Type B pancreatic cell (in vitro differentiated cells): ENCODE results near the gene AGPAT3. TPM values are rescaled to one million over a fixed set of nuclear protein-coding genes. Genes with fewer than 3 reads are reported as not detected.

ENCODE experiments used
- DNase-seq: peaks from one replicate; pipeline ENCODE4 v3.0.0; 2021; ENCODE audit warnings: mixed read lengths; ENCODE audit not compliant: unreplicated experiment; ENCODE audit errors: extremely low spot score
- H3K27ac Mint-ChIP-seq: 2 replicates; pipeline ENCODE4 v1.8.0; 2021; ENCODE audit warnings: mild to moderate bottlenecking, mixed read lengths
- H3K27me3 Mint-ChIP-seq: 2 replicates; pipeline ENCODE4 v1.8.0; 2021; ENCODE audit warnings: mixed read lengths
- H3K36me3 Mint-ChIP-seq: 2 replicates; pipeline ENCODE4 v1.8.0; 2021; ENCODE audit warnings: mixed read lengths
- H3K4me1 Mint-ChIP-seq: one replicate; pipeline ENCODE4 v1.8.0; 2021; ENCODE audit warnings: mixed read lengths; ENCODE audit not compliant: unreplicated experiment
- H3K4me3 Mint-ChIP-seq: 2 replicates; pipeline ENCODE4 v1.8.0; 2021; ENCODE audit warnings: mild to moderate bottlenecking, mixed read lengths
- H3K9me3 Mint-ChIP-seq: 2 replicates; pipeline ENCODE4 v1.8.0; 2021; ENCODE audit warnings: mixed read lengths
- total RNA-seq: library from RNA; stranded (reverse); gene quantifications from 2 replicates; pipeline ENCODE4 v1.2.1, GENCODE V29; 2021; ENCODE audit warnings: low replicate concordance
- TF ChIP-seq, protein P1 (sequence below): fragments of 200-600 bp; sonication (generic); conservative IDR thresholded peaks from 2 replicates; pipeline ENCODE4 v1.5.0; 2021; ENCODE audit warnings: antibody characterized with exemption, mild to moderate bottlenecking

The AGPAT3 gene
- total RNA-seq, 1 donor from 2014 or later: 59.2 TPM

DNA sequence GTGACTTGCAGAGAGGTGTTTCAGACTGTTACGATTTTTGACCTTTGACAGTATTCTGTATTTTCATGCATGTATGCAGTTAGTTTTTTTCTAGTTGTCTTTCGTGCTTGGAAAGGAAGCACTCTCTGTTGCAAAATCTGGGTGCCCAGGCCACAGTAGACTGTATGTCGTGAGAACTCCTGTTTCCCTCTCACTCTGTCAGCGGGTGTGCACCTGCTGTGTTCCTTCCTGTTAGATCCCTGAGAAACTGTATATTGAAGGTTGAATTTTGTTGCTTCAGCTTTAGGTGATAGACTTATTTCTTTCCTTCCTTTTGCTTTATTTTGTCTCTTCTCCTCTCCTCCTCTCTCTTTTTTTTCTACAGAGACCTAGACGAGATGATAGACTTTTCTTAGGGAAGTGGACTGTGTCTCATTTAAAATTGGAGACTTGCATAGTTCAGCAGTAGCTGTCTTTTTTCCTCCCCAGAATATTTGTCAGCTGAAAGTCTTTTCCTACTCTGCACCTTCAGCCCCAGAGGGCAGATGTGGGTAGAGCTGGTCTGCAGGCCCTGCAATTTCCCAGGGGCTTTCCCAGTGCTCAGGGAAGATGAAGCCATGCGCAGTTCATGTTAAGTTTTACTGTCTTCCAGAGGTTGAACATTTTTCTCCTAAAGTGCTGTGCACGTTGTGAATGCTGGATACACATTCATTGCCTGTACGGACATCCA, 148.5 kb downstream of the AGPAT3 start:
- peaks cover 51% of the 10 kb centered on the region for H3K4me1 Mint-ChIP-seq
- no peaks in the 10 kb centered on the region for H3K36me3 Mint-ChIP-seq
- TF ChIP-seq, protein P1, sequence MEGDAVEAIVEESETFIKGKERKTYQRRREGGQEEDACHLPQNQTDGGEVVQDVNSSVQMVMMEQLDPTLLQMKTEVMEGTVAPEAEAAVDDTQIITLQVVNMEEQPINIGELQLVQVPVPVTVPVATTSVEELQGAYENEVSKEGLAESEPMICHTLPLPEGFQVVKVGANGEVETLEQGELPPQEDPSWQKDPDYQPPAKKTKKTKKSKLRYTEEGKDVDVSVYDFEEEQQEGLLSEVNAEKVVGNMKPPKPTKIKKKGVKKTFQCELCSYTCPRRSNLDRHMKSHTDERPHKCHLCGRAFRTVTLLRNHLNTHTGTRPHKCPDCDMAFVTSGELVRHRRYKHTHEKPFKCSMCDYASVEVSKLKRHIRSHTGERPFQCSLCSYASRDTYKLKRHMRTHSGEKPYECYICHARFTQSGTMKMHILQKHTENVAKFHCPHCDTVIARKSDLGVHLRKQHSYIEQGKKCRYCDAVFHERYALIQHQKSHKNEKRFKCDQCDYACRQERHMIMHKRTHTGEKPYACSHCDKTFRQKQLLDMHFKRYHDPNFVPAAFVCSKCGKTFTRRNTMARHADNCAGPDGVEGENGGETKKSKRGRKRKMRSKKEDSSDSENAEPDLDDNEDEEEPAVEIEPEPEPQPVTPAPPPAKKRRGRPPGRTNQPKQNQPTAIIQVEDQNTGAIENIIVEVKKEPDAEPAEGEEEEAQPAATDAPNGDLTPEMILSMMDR: no peak
- no peak for DNase-seq
- H3K27me3 Mint-ChIP-seq: no peaks in the 10 kb centered on the region
- no peaks in the 10 kb centered on the region for H3K9me3 Mint-ChIP-seq
- H3K27ac Mint-ChIP-seq: peak overlapping the region; percentile 96
- H3K4me3 Mint-ChIP-seq: peak overlapping the region; percentile 94

DNA sequence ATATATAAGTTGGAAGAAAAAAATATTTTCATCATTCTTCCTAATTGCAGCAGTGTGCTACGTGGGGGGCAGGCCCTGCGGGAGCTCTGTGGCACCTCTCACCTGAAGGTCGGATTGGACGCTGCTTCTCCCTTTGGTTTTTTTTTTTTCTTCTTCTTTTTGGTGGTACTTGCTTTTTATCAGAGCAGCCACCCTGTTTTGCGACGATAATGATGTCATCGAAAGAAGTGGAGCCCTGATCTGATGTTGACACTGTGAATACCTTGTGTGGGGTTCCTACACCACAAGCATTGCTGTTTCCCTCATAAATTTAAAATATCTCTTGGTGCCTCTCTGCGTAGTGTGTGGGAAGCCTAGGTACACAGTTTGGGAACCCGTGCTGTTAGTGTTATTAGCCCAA, 152.6 kb downstream of the AGPAT3 start:
- Mint-ChIP-seq H3K9me3 (no peaks in the 10 kb centered on the region), H3K27ac (no peak overlapping the region), H3K27me3 (no peaks in the 10 kb centered on the region), H3K4me3 (no peak overlapping the region), H3K36me3 (no peaks in the 10 kb centered on the region), H3K4me1 (peaks cover 47% of the 10 kb centered on the region)
- TF ChIP-seq, protein P1: no peak
- no peak for DNase-seq

DNA sequence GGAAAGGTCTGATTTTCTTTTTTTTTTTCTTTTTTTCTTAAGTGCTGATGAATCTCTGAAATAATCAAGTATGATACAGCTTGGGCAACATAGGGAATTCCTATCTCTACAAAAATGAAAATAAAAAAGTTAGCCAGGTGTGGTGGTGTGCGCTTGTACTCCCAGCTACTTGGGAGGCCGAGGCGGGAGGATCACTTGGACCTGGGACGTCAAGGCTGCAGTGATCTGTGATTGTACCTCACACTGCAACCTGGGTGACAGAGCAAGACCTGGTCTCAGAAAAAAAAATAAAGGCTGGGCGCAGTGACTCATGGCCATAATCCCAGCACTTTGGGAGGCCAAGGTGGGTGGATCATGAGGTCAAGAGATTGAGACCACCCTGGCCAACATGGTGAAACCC, 153.1 kb downstream of the AGPAT3 start:
- DNase-seq: no peak
- Mint-ChIP-seq H3K9me3 (no peaks in the 10 kb centered on the region), H3K36me3 (no peaks in the 10 kb centered on the region), H3K27ac (no peak overlapping the region), H3K4me3 (no peak overlapping the region), H3K4me1 (peaks cover 45% of the 10 kb centered on the region), H3K27me3 (no peaks in the 10 kb centered on the region)
- TF ChIP-seq, protein P1: no peak

DNA sequence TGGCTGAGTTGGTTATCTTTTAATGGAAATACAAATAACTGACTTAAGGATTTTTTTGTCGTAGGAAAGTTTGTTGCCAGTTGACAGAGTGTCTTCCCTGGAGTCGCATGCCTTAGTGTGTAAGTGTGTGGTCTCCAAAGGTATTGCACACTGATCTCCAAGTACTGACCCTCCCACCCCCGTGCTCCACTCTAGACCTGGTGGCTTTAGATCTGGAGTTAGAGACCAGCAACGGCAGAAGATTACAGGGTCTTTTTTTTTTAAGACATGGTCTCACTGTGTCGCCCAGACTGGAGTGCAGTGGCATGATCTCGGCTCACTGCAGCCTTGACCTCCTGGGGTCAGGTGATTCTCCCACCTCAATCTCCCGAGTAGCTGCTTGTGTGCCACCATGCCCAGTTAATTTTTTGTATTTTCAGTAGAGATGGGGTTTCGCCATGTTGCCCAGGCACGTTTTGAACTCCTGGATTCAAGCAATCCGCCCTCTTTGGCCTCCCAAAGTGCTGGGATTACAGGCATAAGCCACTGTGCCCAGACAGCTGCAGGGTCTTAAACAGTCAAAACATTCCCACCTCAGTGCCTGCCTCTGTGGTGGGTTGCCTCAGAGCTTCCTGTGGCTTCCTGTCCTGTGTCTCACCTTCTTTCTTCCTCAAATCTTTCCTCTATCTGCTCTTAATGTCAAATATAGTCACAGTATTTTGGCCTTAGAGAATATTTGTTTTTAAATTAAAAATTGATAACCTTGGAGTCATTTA, 154.0 kb downstream of the AGPAT3 start:
- TF ChIP-seq, protein P1: no peak
- no peaks in the 10 kb centered on the region for H3K27me3 Mint-ChIP-seq
- no peak overlapping the region for H3K27ac Mint-ChIP-seq
- no peak for DNase-seq
- no peak overlapping the region for H3K4me3 Mint-ChIP-seq
- peaks cover 37% of the 10 kb centered on the region for H3K4me1 Mint-ChIP-seq
- no peaks in the 10 kb centered on the region for H3K36me3 Mint-ChIP-seq
- no peaks in the 10 kb centered on the region for H3K9me3 Mint-ChIP-seq

DNA sequence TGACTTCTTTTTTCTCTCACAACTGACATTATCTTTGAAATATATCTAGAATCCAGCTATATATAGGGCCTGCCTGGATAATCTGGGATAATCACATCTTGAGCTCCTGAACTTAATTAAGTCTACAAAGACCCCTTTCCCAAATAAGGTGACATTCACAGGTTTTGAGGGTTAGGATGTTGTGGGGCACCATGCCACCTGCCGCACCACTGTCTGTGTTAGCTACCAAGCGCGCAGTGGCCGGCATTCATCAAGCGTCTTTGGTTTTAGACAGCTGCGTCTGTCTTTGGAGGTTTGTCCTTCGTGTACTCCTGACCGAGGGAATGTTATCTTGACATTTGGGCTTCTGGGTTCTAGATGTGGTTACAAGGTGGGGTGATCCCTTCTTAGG, 154.5 kb downstream of the AGPAT3 start:
- no peaks in the 10 kb centered on the region for H3K36me3 Mint-ChIP-seq
- H3K27me3 Mint-ChIP-seq: no peaks in the 10 kb centered on the region
- H3K27ac Mint-ChIP-seq: no peak overlapping the region
- peaks cover 34% of the 10 kb centered on the region for H3K4me1 Mint-ChIP-seq
- no peak for DNase-seq
- no peak overlapping the region for H3K4me3 Mint-ChIP-seq
- TF ChIP-seq, protein P1: no peak
- no peaks in the 10 kb centered on the region for H3K9me3 Mint-ChIP-seq
